K562 (cell line): ENCODE measurements around the gene CRLF1. TPM values are rescaled to one million over a fixed set of nuclear protein-coding genes. Genes with fewer than 3 reads are reported as not detected.

ENCODE experiments used
- ATAC-seq: fragments of 200-7000 bp; cut with Tn5 transposase; 3 replicates; pipeline ENCODE4 v1.9.1; 2020; ENCODE audit warnings: moderate library complexity
- BruUV-seq: library from RNA; stranded (reverse); fragments of 400-500 nt; replicated peaks from 2 replicates; lab custom pipeline; 2021; lab: Mats Ljungman, UMichigan
- CTCF ChIA-PET: fragments of 300-600 bp; formaldehyde crosslinking; extraction: SDS; loops from one replicate; lab custom pipeline; 2021; ENCODE audit warnings: low intra/inter-chr PET ratio; lab: Yijun Ruan, JAX
- POLR2A ChIA-PET: fragments of 300-600, 350-650 bp; sonication (Branson Sonifier 250); formaldehyde crosslinking; extraction: SDS; loops from one replicate; lab custom pipeline; 2021; ENCODE audit warnings: antibody characterized with exemption, inconsistent platforms; lab: Yijun Ruan, JAX
- DNase-seq, 4 experiments: peaks; one replicate each; pipeline versions ENCODE4 v3.0.0 to v3.0.0-alpha.2; 2011 to 2018; ENCODE audit warnings: low spot score in 3 of 4, mixed read lengths in 3 of 4; ENCODE audit errors: extremely low read depth in 1 of 4
- FAIRE-seq: peaks from 2 replicates; lab custom pipeline; 2011; peaks lifted over from hg19 to GRCh38; lab: Jason Lieb, UNC
- H2AFZ ChIP-seq: 2 replicates; pipeline ENCODE4 v1.6.0; 2011; ENCODE audit warnings: low read depth, low read length, control low read depth, inconsistent platforms
- H3K27ac ChIP-seq: fragments of 200-600 bp; 3 replicates; pipeline ENCODE4 v1.8.0; 2011; ENCODE audit warnings: low read depth, mild to moderate bottlenecking, control low read depth, inconsistent platforms, low read length, moderate library complexity, mixed read lengths; ENCODE audit errors: extremely low read depth
- H3K27me3 ChIP-seq, 2 experiments: fragments of 300-600 bp in 1 of 2; 2 replicates in 1 of 2; 3 replicates in 1 of 2; pipeline versions ENCODE4 v1.6.0 to v1.8.0; 2011; ENCODE audit warnings: inconsistent platforms in 2 of 2, low read length in 2 of 2, mild to moderate bottlenecking in 1 of 2, mixed read lengths in 1 of 2, moderate library complexity in 1 of 2; ENCODE audit not compliant: control insufficient read depth in 2 of 2, insufficient read depth in 2 of 2
- H3K36me3 ChIP-seq: fragments of 300-600 bp; 3 replicates; pipeline ENCODE4 v1.8.0; 2011; ENCODE audit warnings: mild to moderate bottlenecking, low read length, inconsistent platforms; ENCODE audit not compliant: control insufficient read depth, insufficient read depth
- H3K4me1 ChIP-seq, 2 experiments: fragments of 200-600 bp in 1 of 2; replicated peaks in 1 of 2; 2 replicates in 1 of 2; 3 replicates in 1 of 2; pipeline versions ENCODE4 v1.5.1 to v1.8.0; 2011; ENCODE audit warnings: inconsistent platforms in 2 of 2, low read length in 2 of 2, mild to moderate bottlenecking in 1 of 2, mixed read lengths in 1 of 2, moderate library complexity in 1 of 2; ENCODE audit not compliant: control insufficient read depth in 2 of 2, insufficient read depth in 2 of 2
- H3K4me2 ChIP-seq: 2 replicates; pipeline ENCODE4 v1.6.1; 2011; ENCODE audit warnings: low read length, control low read depth, inconsistent platforms, mixed read lengths; ENCODE audit not compliant: insufficient read depth
- H3K4me3 ChIP-seq: fragments of 200-600 bp; sonication (generic), shearing (Covaris generic); 2 replicates; pipeline ENCODE4 v1.5.1; 2016; ENCODE audit warnings: control low read depth, inconsistent platforms
- H3K79me2 ChIP-seq: fragments of 200-600 bp; 3 replicates; pipeline ENCODE4 v1.8.0; 2011; ENCODE audit warnings: low read length, inconsistent platforms; ENCODE audit not compliant: control insufficient read depth, insufficient read depth
- H3K9ac ChIP-seq, 2 experiments: 2 replicates each; pipeline versions ENCODE4 v1.6.0 to v1.6.1; 2011; ENCODE audit warnings: low read depth in 2 of 2, low read length in 2 of 2, control low read depth in 1 of 2, inconsistent platforms in 1 of 2, mild to moderate bottlenecking in 1 of 2, mixed read lengths in 1 of 2; ENCODE audit not compliant: insufficient read depth in 1 of 2
- H3K9me1 ChIP-seq: one replicate; pipeline ENCODE4 v1.6.0; 2011; ENCODE audit warnings: inconsistent platforms, mild to moderate bottlenecking, low read length, moderate library complexity; ENCODE audit not compliant: control insufficient read depth, insufficient read depth
- H3K9me3 ChIP-seq: replicated peaks from 2 replicates; pipeline ENCODE4 v1.5.1; 2011; ENCODE audit warnings: low read depth, low read length, inconsistent platforms; ENCODE audit not compliant: control insufficient read depth, insufficient read depth
- H4K20me1 ChIP-seq: replicated peaks from 2 replicates; pipeline ENCODE4 v1.6.1; 2011; ENCODE audit warnings: low read length, inconsistent platforms, mixed read lengths; ENCODE audit not compliant: control insufficient read depth, insufficient read depth
- ARHGAP35 ChIP-seq: fragments of 450-650 bp; IDR thresholded peaks from 2 replicates; pipeline ENCODE4 v1.6.1; 2018; ENCODE audit not compliant: partially characterized antibody
- ATF7 ChIP-seq: fragments of 450-650 bp; IDR thresholded peaks from 2 replicates; pipeline ENCODE4 v1.7.1; 2014; ENCODE audit warnings: mild to moderate bottlenecking, moderate library complexity
- CREB5 ChIP-seq: fragments of 250-450 bp; sonication (Bioruptor Pico); IDR thresholded peaks from 2 replicates; pipeline ENCODE4 v1.5.0; 2020; ENCODE audit warnings: mild to moderate bottlenecking
- DMBX1 ChIP-seq: fragments of 250-450 bp; sonication (Bioruptor Pico); IDR thresholded peaks from 2 replicates; pipeline ENCODE4 v1.8.0; 2022; ENCODE audit warnings: inconsistent platforms, mild to moderate bottlenecking, moderate library complexity, borderline replicate concordance
- EP400 ChIP-seq: fragments of 450-650 bp; IDR thresholded peaks from 2 replicates; pipeline ENCODE4 v1.6.1; 2017; ENCODE audit warnings: antibody characterized with exemption, mild to moderate bottlenecking, moderate library complexity
- FOXA1 ChIP-seq: fragments of 450-650 bp; IDR thresholded peaks from 2 replicates; pipeline ENCODE4 v1.6.1; 2016; ENCODE audit warnings: mild to moderate bottlenecking, borderline replicate concordance
- GABPB2 ChIP-seq: fragments of 250-450 bp; sonication (Bioruptor Pico); conservative IDR thresholded peaks from 2 replicates; pipeline ENCODE4 v1.5.1; 2021; ENCODE audit warnings: mild to moderate bottlenecking
- NFE2L1 ChIP-seq: fragments of 450-650 bp; IDR thresholded peaks from 2 replicates; pipeline ENCODE4 v1.6.1; 2016; ENCODE audit warnings: missing genetic modification characterization, low read depth, mild to moderate bottlenecking, missing compliant biosample characterization, moderate library complexity, borderline replicate concordance
- RHOXF2B ChIP-seq: fragments of 250-450 bp; sonication (Bioruptor Pico); conservative IDR thresholded peaks from 2 replicates; pipeline ENCODE4 v1.5.1; 2021
- TBP ChIP-seq: optimal IDR thresholded peaks from 2 replicates; pipeline ENCODE3; 2011; ENCODE audit warnings: low read depth, low read length, improper control_type of control experiment
- ZBTB7A ChIP-seq: IDR thresholded peaks from 2 replicates; pipeline ENCODE4 v1.6.1; 2011; ENCODE audit warnings: low read depth, mild to moderate bottlenecking, low read length, moderate library complexity, borderline replicate concordance; ENCODE audit not compliant: control insufficient read depth
- ZC3H11A ChIP-seq: IDR thresholded peaks from 2 replicates; pipeline ENCODE4 v1.6.1; 2012; ENCODE audit warnings: low read depth, low read length, improper control_type of control experiment
- ZNF133 ChIP-seq: fragments of 250-450 bp; sonication (Bioruptor Pico); IDR thresholded peaks from 2 replicates; pipeline ENCODE4 v1.4.0; 2020; ENCODE audit warnings: mild to moderate bottlenecking
- ZNF707 ChIP-seq: fragments of 250-450 bp; sonication (Bioruptor Pico); conservative IDR thresholded peaks from 2 replicates; pipeline ENCODE4 v1.8.0; 2022; ENCODE audit warnings: inconsistent platforms, mild to moderate bottlenecking, moderate library complexity
- WGBS: fragments of 100-300 bp; shearing (Covaris generic); methylation state at CpG from one replicate; pipeline ENCODE4 v1.1.6; 2016; ENCODE audit warnings: low coverage, mixed read lengths; ENCODE audit not compliant: insufficient coverage; ENCODE audit errors: missing lambda C conversion rate; 5-methylcytosine and 5-hydroxymethylcytosine counted together
- in situ Hi-C: fragments of 300-500 bp; cut with MboI; formaldehyde crosslinking; loops from 4 replicates; pipeline ENCODE4 v1.15.0; 2018; ENCODE audit warnings: inconsistent platforms, mixed read lengths
- intact Hi-C: fragments of 100-400 bp; cut with micrococcal nuclease; formaldehyde crosslinking; loops from 2 replicates; pipeline ENCODE4 v1.14.2; 2022
- polyA plus RNA-seq, 8 experiments: library from polyadenylated mRNA; depleted of rRNA in 4 of 8; stranded (reverse) in 5 of 8; unstranded in 3 of 8; fragments of >200 nt; fragmentation: Nextera tagmentation in 2 of 8; fragmentation: Illumina TruSeq in 1 of 8; extraction: Ambion mirVana in 2 of 8; extraction: Trizol in 1 of 8; gene quantifications; 2 replicates each; pipeline versions ENCODE4 v1.2.1 to v1.2.3, GENCODE V29; 2011 to 2014; ENCODE audit warnings: inconsistent platforms in 1 of 8, missing spikeins in 1 of 8
- total RNA-seq, 7 experiments: library from RNA; depleted of rRNA in 6 of 7; stranded (reverse); fragments of >200 nt in 6 of 7; fragmentation: Illumina TruSeq in 2 of 7; extraction: Trizol in 2 of 7; gene quantifications; 2 replicates each; pipeline versions ENCODE4 v1.2.1 to v1.2.3, GENCODE V29; 2011 to 2021; ENCODE audit warnings: low replicate concordance in 1 of 7
- TF ChIP-seq, protein P1 (sequence below): conservative IDR thresholded peaks from 2 replicates; pipeline ENCODE4 v1.6.1; 2011; ENCODE audit warnings: low read depth, mild to moderate bottlenecking, low read length; ENCODE audit not compliant: control insufficient read depth
- TF ChIP-seq, protein P2 (sequence below): fragments of 250-450 bp; sonication (Bioruptor Pico); IDR thresholded peaks from 2 replicates; pipeline ENCODE4 v1.4.0; 2020; ENCODE audit warnings: mild to moderate bottlenecking, moderate library complexity
- TF ChIP-seq, protein P3 (sequence below): fragments of 250-450 bp; sonication (Bioruptor Pico); IDR thresholded peaks from 2 replicates; pipeline ENCODE4 v1.6.1; 2021; ENCODE audit warnings: mild to moderate bottlenecking

The CRLF1 gene
- total and polyA plus RNA-seq, 9 of the 15 experiments (the other 6 are each of a cell fraction or from before 2014, with no cell fraction given), result 0.85 to 3.6 (median 1.7) TPM

GRCh38 chr19:18588611-18589379 lies 17.8 kb downstream of the CRLF1 start, which contains the start of gene REX1BD:
Gene REX1BD, plus strand, starts transcription at chr19:18588798. Its CDS starts 4 bp downstream, at chr19:18588802.
- FAIRE-seq (peak; percentile 70), DNase-seq (peak; percentile 86 to 94 (median 89)), ATAC-seq (peak; percentile 85)
- intact Hi-C loops, result loop anchor here (2.0 kb wide), 2 partner anchors 18 to 68 kb away; partner anchors contain the start of gene UBA52
- in situ Hi-C loops, result no loop called here
- H3K27me3 ChIP-seq, result no peaks in the 10 kb centered on the region
- peak within 1 kb of the TSS; percentile 89 for H3K4me2 ChIP-seq
- ChIA-PET POLR2A (interaction anchor here (0.6 to 5.4 kb wide), 13 partner anchors 9 to 370 kb away, joined by 3 to 39 read pairs (median 4); partner anchors contain the start of genes KXD1, UBA52 and UPF1), CTCF (interaction anchor here (0.8 to 1.6 kb wide), 2 partner anchors 87 to 259 kb away, joined by 4 read pairs; no protein-coding TSS in a partner anchor)
- WGBS, result under 1% methylated on average over 65 of the region's 72 CpGs
- peaks cover 24% of the 10 kb centered on the region for H3K79me2 ChIP-seq
- H3K9me1 ChIP-seq, result no peaks in the 10 kb centered on the region
- peak within 1 kb of the TSS; percentile 85 to 93 for H3K9ac ChIP-seq
- H3K9me3 ChIP-seq, result no peaks in the 10 kb centered on the region
- H3K4me1 ChIP-seq, result peaks cover 20 to 60% of the 10 kb centered on the region in 2 experiments
- BruUV-seq, result no TSS peak
- H2AFZ ChIP-seq, result peak within 1 kb of the TSS; percentile 79
- peak within 1 kb of the TSS; percentile 71 for H3K4me3 ChIP-seq
- H3K36me3 ChIP-seq, result peaks cover 5% of the 10 kb centered on the region; the same call in 2 of the 3 replicates
- H4K20me1 ChIP-seq, result peaks cover 6% of the 10 kb centered on the region; the same call in 1 of the 2 replicates
- peak within 1 kb of the TSS; percentile 79 for H3K27ac ChIP-seq
- TF ChIP-seq ATF7, result peak; percentile 77; the same call in 1 of the 2 replicates
- no peak for TF ChIP-seq ZC3H11A
- TF ChIP-seq EP400, result peak; percentile 51
- no peak for TF ChIP-seq NFE2L1 (tag)
- TF ChIP-seq ZNF133, result no peak
- peak; percentile 97 for TF ChIP-seq ZBTB7A
- TF ChIP-seq TBP, result peak; percentile 70
- TF ChIP-seq CREB5 (CRISPR knock-in tag), result no peak
- no peak for TF ChIP-seq GABPB2 (CRISPR knock-in tag)
- 0 out of 2 replicates have a peak, but pooled peaks have one; percentile 23 for TF ChIP-seq ZNF707 (CRISPR knock-in tag)
- TF ChIP-seq ARHGAP35, result no peak
- TF ChIP-seq, protein P1, sequence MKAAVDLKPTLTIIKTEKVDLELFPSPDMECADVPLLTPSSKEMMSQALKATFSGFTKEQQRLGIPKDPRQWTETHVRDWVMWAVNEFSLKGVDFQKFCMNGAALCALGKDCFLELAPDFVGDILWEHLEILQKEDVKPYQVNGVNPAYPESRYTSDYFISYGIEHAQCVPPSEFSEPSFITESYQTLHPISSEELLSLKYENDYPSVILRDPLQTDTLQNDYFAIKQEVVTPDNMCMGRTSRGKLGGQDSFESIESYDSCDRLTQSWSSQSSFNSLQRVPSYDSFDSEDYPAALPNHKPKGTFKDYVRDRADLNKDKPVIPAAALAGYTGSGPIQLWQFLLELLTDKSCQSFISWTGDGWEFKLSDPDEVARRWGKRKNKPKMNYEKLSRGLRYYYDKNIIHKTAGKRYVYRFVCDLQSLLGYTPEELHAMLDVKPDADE, result peak; percentile 14; the same call in 1 of the 2 replicates
- TF ChIP-seq, protein P2, sequence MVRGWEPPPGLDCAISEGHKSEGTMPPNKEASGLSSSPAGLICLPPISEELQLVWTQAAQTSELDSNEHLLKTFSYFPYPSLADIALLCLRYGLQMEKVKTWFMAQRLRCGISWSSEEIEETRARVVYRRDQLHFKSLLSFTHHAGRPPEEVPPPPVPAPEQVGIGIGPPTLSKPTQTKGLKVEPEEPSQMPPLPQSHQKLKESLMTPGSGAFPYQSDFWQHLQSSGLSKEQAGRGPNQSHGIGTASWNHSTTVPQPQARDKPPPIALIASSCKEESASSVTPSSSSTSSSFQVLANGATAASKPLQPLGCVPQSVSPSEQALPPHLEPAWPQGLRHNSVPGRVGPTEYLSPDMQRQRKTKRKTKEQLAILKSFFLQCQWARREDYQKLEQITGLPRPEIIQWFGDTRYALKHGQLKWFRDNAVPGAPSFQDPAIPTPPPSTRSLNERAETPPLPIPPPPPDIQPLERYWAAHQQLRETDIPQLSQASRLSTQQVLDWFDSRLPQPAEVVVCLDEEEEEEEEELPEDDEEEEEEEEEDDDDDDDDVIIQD (CRISPR knock-in tag), result no peak
- TF ChIP-seq, protein P3, sequence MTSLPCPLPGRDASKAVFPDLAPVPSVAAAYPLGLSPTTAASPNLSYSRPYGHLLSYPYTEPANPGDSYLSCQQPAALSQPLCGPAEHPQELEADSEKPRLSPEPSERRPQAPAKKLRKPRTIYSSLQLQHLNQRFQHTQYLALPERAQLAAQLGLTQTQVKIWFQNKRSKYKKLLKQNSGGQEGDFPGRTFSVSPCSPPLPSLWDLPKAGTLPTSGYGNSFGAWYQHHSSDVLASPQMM (CRISPR knock-in tag), result no peak
- no peak for TF ChIP-seq DMBX1 (CRISPR knock-in tag)
- no peak for TF ChIP-seq FOXA1
- no peak for TF ChIP-seq RHOXF2B (CRISPR knock-in tag)
